ENCODE data around the gene CUL5.

The CUL5 gene

GRCh38 chr11:108008656-108009496 is at the start of gene CUL5:
CUL5 (plus strand) TSS chr11:108008898; CDS start chr11:108009349, 451 bp downstream.
- Histone ChIP-seq H3K4me3 (ENCODE audit: low read length) (peak within 1 kb of the TSS; percentile 97), H2AFZ (ENCODE audit: low read depth, low read length) (peak within 1 kb of the TSS; percentile 100), H3K36me3 (ENCODE audit: insufficient read depth, low read length) (peaks cover 6% of the 10 kb centered on the region), H3K4me1 (ENCODE audit: insufficient read depth, low read length) (peaks cover 28% of the 10 kb centered on the region), H3K9me3 (ENCODE audit: low read length) (no peaks in the 10 kb centered on the region), H3K27me3 (ENCODE audit: insufficient read depth, low read length) (no peaks in the 10 kb centered on the region)

GRCh38 chr11:107961480-107961879 is 47.2 kb upstream of the CUL5 start:
- H3K4me1 ChIP-seq (ENCODE audit: insufficient read depth, low read length) = no peaks in the 10 kb centered on the region
- H3K27me3 ChIP-seq (ENCODE audit: insufficient read depth, low read length) = no peaks in the 10 kb centered on the region
- no peak overlapping the region for H2AFZ ChIP-seq (ENCODE audit: low read depth, low read length)
- H3K9me3 ChIP-seq (ENCODE audit: low read length) = peaks cover 4% of the 10 kb centered on the region
- no peak overlapping the region for H3K4me3 ChIP-seq (ENCODE audit: low read length)
- H3K36me3 ChIP-seq (ENCODE audit: insufficient read depth, low read length) = peaks cover 25% of the 10 kb centered on the region

GRCh38 chr11:107962181-107962580 is 46.5 kb upstream of the CUL5 start:
- Histone ChIP-seq H3K9me3 (ENCODE audit: low read length) (peaks cover 4% of the 10 kb centered on the region), H2AFZ (ENCODE audit: low read depth, low read length) (no peak overlapping the region), H3K27me3 (ENCODE audit: insufficient read depth, low read length) (no peaks in the 10 kb centered on the region), H3K4me3 (ENCODE audit: low read length) (no peak overlapping the region), H3K4me1 (ENCODE audit: insufficient read depth, low read length) (no peaks in the 10 kb centered on the region), H3K36me3 (ENCODE audit: insufficient read depth, low read length) (peaks cover 25% of the 10 kb centered on the region)

- Histone ChIP-seq H3K27me3 (ENCODE audit: insufficient read depth, low read length) (no peaks in the 10 kb centered on the region), H3K4me1 (ENCODE audit: insufficient read depth, low read length) (no peaks in the 10 kb centered on the region), H3K36me3 (ENCODE audit: insufficient read depth, low read length) (peaks cover 26% of the 10 kb centered on the region), H2AFZ (ENCODE audit: low read depth, low read length) (no peak overlapping the region), H3K4me3 (ENCODE audit: low read length) (no peak overlapping the region), H3K9me3 (ENCODE audit: low read length) (peaks cover 4% of the 10 kb centered on the region)
These were observed 45.6 kb upstream of the CUL5 start for GRCh38 chr11:107963091-107963490.

- Histone ChIP-seq H3K4me1 (ENCODE audit: insufficient read depth, low read length) (no peaks in the 10 kb centered on the region), H3K36me3 (ENCODE audit: insufficient read depth, low read length) (peaks cover 8% of the 10 kb centered on the region), H3K27me3 (ENCODE audit: insufficient read depth, low read length) (no peaks in the 10 kb centered on the region), H3K9me3 (ENCODE audit: low read length) (no peaks in the 10 kb centered on the region), H2AFZ (ENCODE audit: low read depth, low read length) (no peak overlapping the region), H3K4me3 (ENCODE audit: low read length) (no peak overlapping the region)
These were observed 39.5 kb upstream of the CUL5 start for GRCh38 chr11:107969219-107969618.

- no peaks in the 10 kb centered on the region for H3K4me1 ChIP-seq (ENCODE audit: insufficient read depth, low read length)
- H3K9me3 ChIP-seq (ENCODE audit: low read length) = no peaks in the 10 kb centered on the region
- no peak overlapping the region for H2AFZ ChIP-seq (ENCODE audit: low read depth, low read length)
- peaks cover 5% of the 10 kb centered on the region for H3K36me3 ChIP-seq (ENCODE audit: insufficient read depth, low read length)
- H3K27me3 ChIP-seq (ENCODE audit: insufficient read depth, low read length) = no peaks in the 10 kb centered on the region
- H3K4me3 ChIP-seq (ENCODE audit: low read length) = no peak overlapping the region
These were observed 38.6 kb upstream of the CUL5 start for GRCh38 chr11:107970049-107970448.

- no peak overlapping the region for H2AFZ ChIP-seq (ENCODE audit: low read depth, low read length)
- H3K9me3 ChIP-seq (ENCODE audit: low read length) = no peaks in the 10 kb centered on the region
- H3K4me3 ChIP-seq (ENCODE audit: low read length) = no peak overlapping the region
- no peaks in the 10 kb centered on the region for H3K4me1 ChIP-seq (ENCODE audit: insufficient read depth, low read length)
- H3K27me3 ChIP-seq (ENCODE audit: insufficient read depth, low read length) = no peaks in the 10 kb centered on the region
- no peaks in the 10 kb centered on the region for H3K36me3 ChIP-seq (ENCODE audit: insufficient read depth, low read length)
These were observed 35.1 kb upstream of the CUL5 start for GRCh38 chr11:107973641-107974040.

- Histone ChIP-seq H2AFZ (ENCODE audit: low read depth, low read length) (no peak overlapping the region), H3K4me3 (ENCODE audit: low read length) (no peak overlapping the region)
These were observed 20.1 kb upstream of the CUL5 start for GRCh38 chr11:107988397-107989158.

GRCh38 chr11:107991868-107992414 is 16.8 kb upstream of the CUL5 start:
- Histone ChIP-seq H3K4me1 (ENCODE audit: insufficient read depth, low read length) (no peaks in the 10 kb centered on the region), H3K36me3 (ENCODE audit: insufficient read depth, low read length) (no peaks in the 10 kb centered on the region)

More at GRCh38 chr11:107988397-107989158, 20.1 kb upstream of the CUL5 start:
- H3K36me3 ChIP-seq (ENCODE audit: insufficient read depth, low read length) = no peaks in the 10 kb centered on the region
- no peaks in the 10 kb centered on the region for H3K9me3 ChIP-seq (ENCODE audit: low read length)
- no peaks in the 10 kb centered on the region for H3K27me3 ChIP-seq (ENCODE audit: insufficient read depth, low read length)
- H3K4me1 ChIP-seq (ENCODE audit: insufficient read depth, low read length) = no peaks in the 10 kb centered on the region

GRCh38 chr11:107996006-107996776 is 12.5 kb upstream of the CUL5 start:
- H3K27me3 ChIP-seq (ENCODE audit: insufficient read depth, low read length) = no peaks in the 10 kb centered on the region
- H3K4me1 ChIP-seq (ENCODE audit: insufficient read depth, low read length) = no peaks in the 10 kb centered on the region
- H3K4me3 ChIP-seq (ENCODE audit: low read length) = no peak overlapping the region
- H3K9me3 ChIP-seq (ENCODE audit: low read length) = no peaks in the 10 kb centered on the region
- H2AFZ ChIP-seq (ENCODE audit: low read depth, low read length) = no peak overlapping the region
- no peaks in the 10 kb centered on the region for H3K36me3 ChIP-seq (ENCODE audit: insufficient read depth, low read length)

More at GRCh38 chr11:107991868-107992414, 16.8 kb upstream of the CUL5 start:
- no peak overlapping the region for H2AFZ ChIP-seq (ENCODE audit: low read depth, low read length)
- H3K4me3 ChIP-seq (ENCODE audit: low read length) = no peak overlapping the region
- no peaks in the 10 kb centered on the region for H3K27me3 ChIP-seq (ENCODE audit: insufficient read depth, low read length)
- no peaks in the 10 kb centered on the region for H3K9me3 ChIP-seq (ENCODE audit: low read length)

GRCh38 chr11:107998761-107999160 is 9.9 kb upstream of the CUL5 start:
- Histone ChIP-seq H2AFZ (ENCODE audit: low read depth, low read length) (no peak overlapping the region), H3K36me3 (ENCODE audit: insufficient read depth, low read length) (no peaks in the 10 kb centered on the region), H3K4me3 (ENCODE audit: low read length) (no peak overlapping the region), H3K4me1 (ENCODE audit: insufficient read depth, low read length) (no peaks in the 10 kb centered on the region), H3K9me3 (ENCODE audit: low read length) (no peaks in the 10 kb centered on the region), H3K27me3 (ENCODE audit: insufficient read depth, low read length) (no peaks in the 10 kb centered on the region)

GRCh38 chr11:107999759-108000455 is 8.8 kb upstream of the CUL5 start:
- no peaks in the 10 kb centered on the region for H3K36me3 ChIP-seq (ENCODE audit: insufficient read depth, low read length)
- H3K27me3 ChIP-seq (ENCODE audit: insufficient read depth, low read length) = no peaks in the 10 kb centered on the region
- H3K9me3 ChIP-seq (ENCODE audit: low read length) = no peaks in the 10 kb centered on the region
- no peaks in the 10 kb centered on the region for H3K4me1 ChIP-seq (ENCODE audit: insufficient read depth, low read length)
- no peak overlapping the region for H2AFZ ChIP-seq (ENCODE audit: low read depth, low read length)
- H3K4me3 ChIP-seq (ENCODE audit: low read length) = no peak overlapping the region

Data from neuron (in vitro differentiated cells).